Measurements from ENCODE around the gene FBXW10B.
"Not testable (repeated sequence)": the region's sequence is repeated elsewhere in the genome, so short reads cannot be mapped to it uniquely, and the experiment has no call there.

- TF ChIP-seq YY1 (IDR thresholded peaks at IDR 0.05; ENCODE audit: insufficient read depth, insufficient read length); ZNF274 (IDR thresholded peaks at IDR 0.05; ENCODE audit: low read depth, low read length): not testable (repeated sequence)
Observed at GRCh38 chr17:15654401-15654800, 34.9 kb upstream of the FBXW10B start.

All from NT2/D1 (cell line).